NCI-H1436 (cell line): ENCODE data around the gene RAB9A.
"Not testable (repeated sequence)": the region's sequence is repeated elsewhere in the genome, so short reads cannot be mapped to it uniquely, and the experiment has no call there.

ENCODE experiments used
- DNase-seq: peaks from one replicate; lab custom pipeline; 2025; lab: John Stamatoyannopoulos, UW

The RAB9A gene

DNA sequence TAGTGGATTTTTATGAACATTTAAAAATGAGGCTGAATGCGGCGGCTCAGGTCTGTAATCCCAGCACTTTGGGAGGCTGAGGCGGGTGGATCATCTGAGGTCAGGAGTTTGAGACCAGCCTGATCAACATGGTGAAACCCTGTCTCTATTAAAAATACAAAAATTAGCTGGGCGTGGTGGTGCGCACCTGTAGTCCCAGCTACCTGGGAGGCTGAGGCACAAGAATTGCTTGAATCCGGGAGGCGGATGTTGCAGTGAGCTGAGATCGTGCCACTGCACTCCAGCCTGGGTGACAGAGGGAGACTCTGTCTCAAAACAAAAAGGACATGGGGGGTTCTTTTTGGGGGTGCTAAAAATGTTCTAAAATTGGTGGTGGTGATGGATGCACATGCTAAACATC lies 19.2 kb upstream of the RAB9A start:
- not testable (repeated sequence) for DNase-seq

DNA sequence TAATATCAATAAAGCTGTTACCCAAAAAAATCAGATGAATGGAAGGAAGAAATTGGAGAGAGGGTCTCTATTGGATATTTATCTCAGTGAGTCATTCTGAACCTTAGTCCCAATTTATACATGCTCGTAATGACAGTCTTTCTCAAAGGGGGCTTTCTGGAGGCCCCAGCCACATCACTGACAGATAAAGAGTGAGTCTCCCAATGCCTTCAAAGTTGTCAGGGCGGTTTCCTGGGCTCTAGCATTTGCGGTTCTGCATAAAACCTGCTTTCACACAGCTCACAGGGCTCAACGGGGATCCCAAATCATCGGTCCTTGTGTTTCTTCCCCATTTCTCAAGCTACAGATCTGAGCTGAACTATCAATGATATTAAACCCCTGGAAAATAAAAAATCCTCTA lies 18.7 kb upstream of the RAB9A start:
- DNase-seq = no peak

DNA sequence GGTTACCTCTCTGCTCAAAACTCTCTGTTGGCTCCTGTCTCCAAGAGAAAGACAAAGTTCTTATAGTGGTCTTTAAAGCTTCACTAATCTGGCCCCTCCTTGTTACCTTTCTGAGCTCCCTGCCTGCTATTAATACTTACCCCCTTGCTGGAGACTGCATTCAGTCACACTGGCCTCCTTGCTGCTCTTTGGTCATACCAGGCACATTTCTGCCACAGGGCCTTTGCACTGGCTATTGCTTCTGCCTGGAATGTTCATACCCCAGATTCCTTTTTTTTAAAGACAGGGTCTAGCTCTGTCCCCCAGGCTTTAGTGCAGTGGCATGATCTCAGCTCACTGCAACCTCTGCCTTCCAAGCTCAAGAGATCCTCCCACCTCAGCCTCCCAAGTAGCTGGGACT lies 15.9 kb upstream of the RAB9A start:
- no peak for DNase-seq

GRCh38 chrX:13676885-13677284 lies 12.0 kb upstream of the RAB9A start:
- DNase-seq = no peak

GRCh38 chrX:13679700-13680099 lies 9.2 kb upstream of the RAB9A start:
- DNase-seq = not testable (repeated sequence)

- no peak for DNase-seq
Observed at GRCh38 chrX:13681595-13681994, 7.3 kb upstream of the RAB9A start.

DNA sequence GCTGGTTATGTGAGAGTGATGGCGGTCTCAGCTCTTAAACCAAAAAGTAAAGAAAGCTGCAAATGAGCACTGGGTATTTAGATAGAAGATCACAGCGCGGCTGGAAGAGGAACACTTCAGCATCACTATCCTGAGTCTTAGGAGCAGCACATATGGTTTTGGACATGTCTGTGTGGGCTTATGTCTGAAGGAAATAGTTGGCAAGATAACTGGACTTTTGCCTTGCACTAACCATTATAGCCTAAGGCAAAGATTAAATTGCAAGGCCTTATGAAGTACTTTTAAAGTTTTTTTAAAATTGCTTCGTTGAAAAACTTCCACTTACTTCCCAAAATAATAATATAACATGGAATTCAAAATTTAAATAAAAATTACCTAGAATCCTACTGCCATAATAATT lies 4.6 kb upstream of the RAB9A start:
- DNase-seq = no peak

GRCh38 chrX:13685126-13685763 lies 3.7 kb upstream of the RAB9A start:
- DNase-seq = no peak

GRCh38 chrX:13687203-13687602 lies 1.7 kb upstream of the RAB9A start:
- DNase-seq = no peak

GRCh38 chrX:13688384-13688957 lies 457 bp upstream of the RAB9A start:
- DNase-seq = no peak

GRCh38 chrX:13689741-13690211 lies 848 bp downstream of the RAB9A start:
- no peak for DNase-seq

GRCh38 chrX:13690836-13691235 lies 1.9 kb downstream of the RAB9A start:
- no peak for DNase-seq

DNA sequence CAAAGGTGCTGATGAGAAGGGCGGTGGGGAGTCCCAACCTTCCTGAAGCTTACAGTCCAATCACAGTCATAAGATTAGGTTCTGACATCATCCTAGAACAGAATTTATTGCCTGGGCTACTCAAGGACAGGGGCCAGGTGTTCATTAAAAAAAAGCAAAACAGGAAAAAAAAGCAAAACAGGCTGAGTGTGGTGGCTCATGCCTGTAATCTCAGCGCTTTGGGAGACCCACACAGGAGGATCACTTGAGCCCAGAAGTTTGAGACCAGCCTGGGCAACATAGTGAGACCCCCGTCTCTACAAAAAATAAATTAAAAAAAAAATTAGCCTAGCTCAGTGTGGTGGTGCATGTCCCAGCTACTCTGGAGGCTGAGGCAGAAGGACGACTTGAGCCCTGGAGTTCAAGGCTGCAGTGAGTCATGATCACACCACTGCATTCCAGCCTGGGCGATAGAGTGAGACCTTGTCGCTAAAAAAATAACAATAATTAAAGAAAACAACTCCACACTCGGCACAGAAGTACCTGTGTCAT lies 3.0 kb downstream of the RAB9A start:
- DNase-seq = no peak

- DNase-seq = no peak
Observed at GRCh38 chrX:13692771-13693231, 3.9 kb downstream of the RAB9A start.

- DNase-seq = no peak
Observed at GRCh38 chrX:13693341-13693961, 4.5 kb downstream of the RAB9A start.

DNA sequence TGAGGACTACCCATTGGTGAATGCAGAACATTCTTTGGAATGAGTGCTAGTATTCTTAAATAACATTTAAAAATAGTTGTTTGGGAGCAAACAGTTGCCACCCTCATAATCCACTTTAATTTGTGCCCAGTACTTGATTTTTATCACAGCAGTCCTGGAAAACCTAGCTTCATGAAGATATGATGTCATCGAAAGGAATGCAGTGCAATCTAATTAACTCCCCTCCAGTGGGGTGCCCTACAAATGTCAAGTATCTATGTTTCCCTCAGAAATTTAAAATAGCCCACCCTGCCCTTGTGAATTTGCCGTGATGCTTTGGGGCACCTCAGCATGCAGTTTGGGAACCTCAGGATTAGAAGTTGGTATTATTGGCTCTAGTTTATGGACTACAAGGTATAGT lies 5.4 kb downstream of the RAB9A start:
- no peak for DNase-seq

- no peak for DNase-seq
Observed at GRCh38 chrX:13694983-13695382, 6.1 kb downstream of the RAB9A start.

DNA sequence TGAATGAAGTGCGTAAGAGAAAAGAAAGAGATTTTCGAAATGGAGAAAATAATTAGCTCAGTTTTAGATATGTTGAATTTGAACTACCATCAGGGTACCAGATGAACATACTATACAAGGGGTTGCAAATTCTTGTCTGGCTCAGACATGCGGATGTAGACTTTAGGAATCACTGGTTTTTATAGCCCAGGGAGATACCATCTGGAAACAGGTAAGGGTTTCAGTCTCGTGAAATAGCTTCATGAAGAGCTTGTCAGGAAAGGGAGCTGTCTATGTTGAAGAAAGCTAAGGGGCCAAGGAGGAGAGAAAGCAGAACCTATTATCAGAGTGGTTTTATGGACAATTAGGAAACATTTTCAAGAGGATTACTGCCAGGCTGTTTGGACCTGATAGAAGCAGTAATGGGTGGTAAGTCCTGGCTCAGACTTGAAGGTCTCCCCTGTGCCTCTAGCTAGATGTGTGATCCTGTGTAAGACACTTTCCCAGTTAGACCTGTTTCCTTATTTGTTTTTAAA lies 6.7 kb downstream of the RAB9A start:
- DNase-seq = no peak

GRCh38 chrX:13697455-13697854 lies 8.5 kb downstream of the RAB9A start:
- DNase-seq = no peak

DNA sequence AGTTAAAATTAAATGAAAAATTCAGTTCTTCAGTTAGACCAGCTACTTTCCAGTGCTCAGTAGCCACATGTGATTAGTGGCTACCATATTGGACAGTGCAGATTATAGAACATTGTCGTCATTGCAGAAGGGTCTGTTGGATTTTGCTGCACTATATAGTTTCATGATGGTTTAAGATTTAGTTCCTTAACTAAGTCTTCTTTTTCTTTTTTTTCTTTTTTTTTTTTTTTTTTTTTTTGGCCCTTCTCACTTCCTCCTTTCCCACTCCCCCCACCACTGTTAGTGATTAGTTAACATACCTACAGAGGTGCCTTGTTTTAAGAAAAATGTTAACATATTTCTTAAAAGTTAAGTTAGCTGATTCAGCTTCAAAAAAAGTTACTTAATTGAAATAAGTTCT lies 9.0 kb downstream of the RAB9A start:
- no peak for DNase-seq

DNA sequence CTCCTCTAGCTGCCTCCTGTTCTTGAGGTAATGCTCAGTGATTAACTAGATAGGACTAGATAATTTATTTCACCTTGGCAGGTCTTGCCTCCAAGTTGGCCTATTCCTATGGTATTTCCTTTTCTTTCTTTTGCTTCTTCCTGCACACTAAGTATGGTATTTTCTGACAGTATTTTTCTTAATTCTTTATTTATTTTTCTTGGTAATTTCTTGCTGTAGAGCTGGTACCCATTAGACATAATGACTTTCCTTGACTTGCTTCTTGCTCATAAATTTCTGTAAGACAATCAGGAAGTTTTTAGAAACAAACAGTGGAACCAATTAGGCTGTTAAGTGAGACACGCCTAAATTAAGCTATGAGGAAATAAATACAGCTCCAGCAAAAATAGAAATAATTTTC lies 9.5 kb downstream of the RAB9A start:
- DNase-seq = no peak

DNA sequence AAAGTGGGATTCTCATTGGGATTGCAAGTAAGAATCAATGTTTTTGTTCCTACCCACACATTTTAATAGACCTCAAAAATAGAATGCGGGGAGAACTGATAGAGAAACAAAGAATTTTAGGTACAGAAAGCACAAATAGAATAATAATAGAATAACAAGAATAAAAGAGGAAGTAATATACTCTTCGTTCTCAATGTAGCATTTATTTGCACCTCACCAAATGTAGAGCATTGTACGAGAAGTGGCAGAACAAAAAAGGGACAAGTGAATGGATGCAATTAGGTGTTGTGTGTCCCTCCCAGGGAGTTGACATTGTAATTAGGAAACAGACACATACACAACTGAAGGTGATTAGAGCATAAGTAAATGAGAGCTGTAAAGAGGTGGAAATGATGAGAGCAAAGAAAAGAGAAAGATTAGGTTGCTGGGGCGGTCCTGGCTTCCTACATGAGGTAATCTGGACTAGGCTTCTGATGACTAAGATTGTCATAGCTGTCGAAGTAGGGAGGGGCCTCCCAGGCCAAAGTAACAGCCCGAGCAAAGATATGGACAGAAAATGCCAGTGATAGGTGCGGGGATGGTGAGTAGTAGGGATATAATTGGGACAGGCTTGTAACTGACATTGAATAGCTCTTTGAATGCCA lies 10.4 kb downstream of the RAB9A start:
- DNase-seq = peak; percentile 1

DNA sequence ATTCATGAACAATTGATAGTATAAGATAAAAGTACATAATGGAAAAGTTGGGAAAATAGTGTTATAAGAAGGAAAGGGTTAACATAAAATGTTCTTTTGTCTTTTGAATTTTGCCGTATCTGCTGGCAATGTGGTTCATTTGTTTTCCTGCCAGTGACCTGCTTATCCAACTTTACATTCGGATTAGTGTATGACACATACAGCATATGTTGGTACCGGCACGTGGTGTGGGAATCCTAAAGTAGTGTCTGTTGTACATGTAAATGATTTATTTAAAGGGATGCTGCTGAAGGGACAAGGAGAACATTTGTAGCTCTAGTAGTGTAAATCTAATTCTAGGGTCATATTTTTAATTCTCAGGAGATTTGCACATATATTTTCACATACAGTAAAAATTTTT lies 11.5 kb downstream of the RAB9A start:
- DNase-seq = no peak
